K562 (cell line): ENCODE measurements around the gene DUOXA2. TPM values are rescaled to one million over a fixed set of nuclear protein-coding genes. Genes with fewer than 3 reads are reported as not detected.

Source experiments
- ATAC-seq: fragments of 200-7000 bp; cut with Tn5 transposase; 3 replicates; pipeline ENCODE4 v1.9.1; 2020; ENCODE audit warnings: moderate library complexity
- BruUV-seq: library from RNA; stranded (reverse); fragments of 400-500 nt; replicated peaks from 2 replicates; lab custom pipeline; 2021; lab: Mats Ljungman, UMichigan
- CTCF ChIA-PET: fragments of 300-600 bp; formaldehyde crosslinking; extraction: SDS; loops from one replicate; lab custom pipeline; 2021; ENCODE audit warnings: low intra/inter-chr PET ratio; lab: Yijun Ruan, JAX
- POLR2A ChIA-PET: fragments of 300-600, 350-650 bp; sonication (Branson Sonifier 250); formaldehyde crosslinking; extraction: SDS; loops from one replicate; lab custom pipeline; 2021; ENCODE audit warnings: antibody characterized with exemption, inconsistent platforms; lab: Yijun Ruan, JAX
- DNase-seq, 4 experiments: peaks; one replicate each; pipeline versions ENCODE4 v3.0.0 to v3.0.0-alpha.2; 2011 to 2018; ENCODE audit warnings: low spot score in 3 of 4, mixed read lengths in 3 of 4; ENCODE audit errors: extremely low read depth in 1 of 4
- FAIRE-seq: peaks from 2 replicates; lab custom pipeline; 2011; peaks lifted over from hg19 to GRCh38; lab: Jason Lieb, UNC
- H2AFZ ChIP-seq: 2 replicates; pipeline ENCODE4 v1.6.0; 2011; ENCODE audit warnings: low read depth, low read length, control low read depth, inconsistent platforms
- H3K27ac ChIP-seq: fragments of 200-600 bp; 3 replicates; pipeline ENCODE4 v1.8.0; 2011; ENCODE audit warnings: low read depth, mild to moderate bottlenecking, control low read depth, inconsistent platforms, low read length, moderate library complexity, mixed read lengths; ENCODE audit errors: extremely low read depth
- H3K27me3 ChIP-seq, 2 experiments: fragments of 300-600 bp in 1 of 2; 2 replicates in 1 of 2; 3 replicates in 1 of 2; pipeline versions ENCODE4 v1.6.0 to v1.8.0; 2011; ENCODE audit warnings: inconsistent platforms in 2 of 2, low read length in 2 of 2, mild to moderate bottlenecking in 1 of 2, mixed read lengths in 1 of 2, moderate library complexity in 1 of 2; ENCODE audit not compliant: control insufficient read depth in 2 of 2, insufficient read depth in 2 of 2
- H3K36me3 ChIP-seq: fragments of 300-600 bp; 3 replicates; pipeline ENCODE4 v1.8.0; 2011; ENCODE audit warnings: mild to moderate bottlenecking, low read length, inconsistent platforms; ENCODE audit not compliant: control insufficient read depth, insufficient read depth
- H3K4me1 ChIP-seq, 2 experiments: fragments of 200-600 bp in 1 of 2; replicated peaks in 1 of 2; 2 replicates in 1 of 2; 3 replicates in 1 of 2; pipeline versions ENCODE4 v1.5.1 to v1.8.0; 2011; ENCODE audit warnings: inconsistent platforms in 2 of 2, low read length in 2 of 2, mild to moderate bottlenecking in 1 of 2, mixed read lengths in 1 of 2, moderate library complexity in 1 of 2; ENCODE audit not compliant: control insufficient read depth in 2 of 2, insufficient read depth in 2 of 2
- H3K4me2 ChIP-seq: 2 replicates; pipeline ENCODE4 v1.6.1; 2011; ENCODE audit warnings: low read length, control low read depth, inconsistent platforms, mixed read lengths; ENCODE audit not compliant: insufficient read depth
- H3K4me3 ChIP-seq: fragments of 200-600 bp; sonication (generic), shearing (Covaris generic); 2 replicates; pipeline ENCODE4 v1.5.1; 2016; ENCODE audit warnings: control low read depth, inconsistent platforms
- H3K79me2 ChIP-seq: fragments of 200-600 bp; 3 replicates; pipeline ENCODE4 v1.8.0; 2011; ENCODE audit warnings: low read length, inconsistent platforms; ENCODE audit not compliant: control insufficient read depth, insufficient read depth
- H3K9ac ChIP-seq, 2 experiments: 2 replicates each; pipeline versions ENCODE4 v1.6.0 to v1.6.1; 2011; ENCODE audit warnings: low read depth in 2 of 2, low read length in 2 of 2, control low read depth in 1 of 2, inconsistent platforms in 1 of 2, mild to moderate bottlenecking in 1 of 2, mixed read lengths in 1 of 2; ENCODE audit not compliant: insufficient read depth in 1 of 2
- H3K9me1 ChIP-seq: one replicate; pipeline ENCODE4 v1.6.0; 2011; ENCODE audit warnings: inconsistent platforms, mild to moderate bottlenecking, low read length, moderate library complexity; ENCODE audit not compliant: control insufficient read depth, insufficient read depth
- H3K9me3 ChIP-seq: replicated peaks from 2 replicates; pipeline ENCODE4 v1.5.1; 2011; ENCODE audit warnings: low read depth, low read length, inconsistent platforms; ENCODE audit not compliant: control insufficient read depth, insufficient read depth
- H4K20me1 ChIP-seq: replicated peaks from 2 replicates; pipeline ENCODE4 v1.6.1; 2011; ENCODE audit warnings: low read length, inconsistent platforms, mixed read lengths; ENCODE audit not compliant: control insufficient read depth, insufficient read depth
- CTCFL ChIP-seq: IDR thresholded peaks from 2 replicates; pipeline ENCODE4 v1.6.1; 2011; ENCODE audit warnings: borderline replicate concordance, low read depth, mild to moderate bottlenecking, moderate library complexity, low read length; ENCODE audit not compliant: insufficient read depth, poor library complexity, severe bottlenecking
- ETS1 ChIP-seq: conservative IDR thresholded peaks from 2 replicates; pipeline ENCODE4 v1.6.1; 2011; ENCODE audit warnings: low read depth, mild to moderate bottlenecking, low read length; ENCODE audit not compliant: control insufficient read depth
- ETV6 ChIP-seq, 3 experiments: fragments of 150-350 bp in 1 of 3; sonication (generic) in 1 of 3; formaldehyde crosslinking in 1 of 3; IDR thresholded peaks; 2 replicates each; pipeline versions ENCODE4 v1.6.1 to v1.8.0; 2014 to 2022; ENCODE audit warnings: borderline replicate concordance in 2 of 3, low read depth in 2 of 3, antibody characterized with exemption in 1 of 3, low read length in 1 of 3, mild to moderate bottlenecking in 1 of 3, missing genetic modification reagents in 1 of 3
- MAZ ChIP-seq, 2 experiments: fragments of 450-650 bp in 1 of 2; sonication (generic) in 1 of 2; formaldehyde crosslinking; IDR thresholded peaks in 1 of 2; conservative IDR thresholded peaks in 1 of 2; 2 replicates each; pipeline versions ENCODE4 v1.4.0 to v1.5.0; 2020; ENCODE audit warnings: mild to moderate bottlenecking in 1 of 2, missing genetic modification reagents in 1 of 2
- NFRKB ChIP-seq: fragments of 450-650 bp; IDR thresholded peaks from 2 replicates; pipeline ENCODE4 v1.6.1; 2016; ENCODE audit warnings: low read depth
- RAD21 ChIP-seq, 2 experiments: fragments of 250-450 bp in 1 of 2; fragments of 450-650 bp in 1 of 2; sonication (Bioruptor Pico) in 1 of 2; formaldehyde crosslinking in 1 of 2; IDR thresholded peaks in 1 of 2; conservative IDR thresholded peaks in 1 of 2; 2 replicates each; pipeline versions ENCODE4 v1.4.0 to v1.8.0; 2020 to 2022; ENCODE audit warnings: mild to moderate bottlenecking in 2 of 2, moderate library complexity in 1 of 2
- ZKSCAN3 ChIP-seq: fragments of 250-450 bp; sonication (Bioruptor Pico); IDR thresholded peaks from 2 replicates; pipeline ENCODE4 v1.4.0; 2020
- ZNF23 ChIP-seq: fragments of 250-450 bp; sonication (Bioruptor Pico); IDR thresholded peaks from 2 replicates; pipeline ENCODE4 v1.4.0; 2020; ENCODE audit warnings: mild to moderate bottlenecking
- WGBS: fragments of 100-300 bp; shearing (Covaris generic); methylation state at CpG from one replicate; pipeline ENCODE4 v1.1.6; 2016; ENCODE audit warnings: low coverage, mixed read lengths; ENCODE audit not compliant: insufficient coverage; ENCODE audit errors: missing lambda C conversion rate; 5-methylcytosine and 5-hydroxymethylcytosine counted together
- in situ Hi-C: fragments of 300-500 bp; cut with MboI; formaldehyde crosslinking; loops from 4 replicates; pipeline ENCODE4 v1.15.0; 2018; ENCODE audit warnings: inconsistent platforms, mixed read lengths
- intact Hi-C: fragments of 100-400 bp; cut with micrococcal nuclease; formaldehyde crosslinking; loops from 2 replicates; pipeline ENCODE4 v1.14.2; 2022
- polyA plus RNA-seq, 8 experiments: library from polyadenylated mRNA; depleted of rRNA in 4 of 8; stranded (reverse) in 5 of 8; unstranded in 3 of 8; fragments of >200 nt; fragmentation: Nextera tagmentation in 2 of 8; fragmentation: Illumina TruSeq in 1 of 8; extraction: Ambion mirVana in 2 of 8; extraction: Trizol in 1 of 8; gene quantifications; 2 replicates each; pipeline versions ENCODE4 v1.2.1 to v1.2.3, GENCODE V29; 2011 to 2014; ENCODE audit warnings: inconsistent platforms in 1 of 8, missing spikeins in 1 of 8
- total RNA-seq, 7 experiments: library from RNA; depleted of rRNA in 6 of 7; stranded (reverse); fragments of >200 nt in 6 of 7; fragmentation: Illumina TruSeq in 2 of 7; extraction: Trizol in 2 of 7; gene quantifications; 2 replicates each; pipeline versions ENCODE4 v1.2.1 to v1.2.3, GENCODE V29; 2011 to 2021; ENCODE audit warnings: low replicate concordance in 1 of 7
- TF ChIP-seq, protein P1 (sequence below), 3 experiments: IDR thresholded peaks in 2 of 3; conservative IDR thresholded peaks in 1 of 3; 2 replicates each; pipeline ENCODE4 v1.5.1; 2011 to 2012; ENCODE audit warnings: low read length in 3 of 3, mild to moderate bottlenecking in 3 of 3, control low read depth in 2 of 3, improper control_type of control experiment in 1 of 3, inconsistent platforms in 1 of 3, low read depth in 1 of 3, mixed read lengths in 1 of 3, moderate library complexity in 1 of 3; ENCODE audit not compliant: insufficient read depth in 2 of 3

The DUOXA2 gene
- total and polyA plus RNA-seq, 9 of the 15 experiments (the other 6 are each of a cell fraction or from before 2014, with no cell fraction given): not detected

DNA sequence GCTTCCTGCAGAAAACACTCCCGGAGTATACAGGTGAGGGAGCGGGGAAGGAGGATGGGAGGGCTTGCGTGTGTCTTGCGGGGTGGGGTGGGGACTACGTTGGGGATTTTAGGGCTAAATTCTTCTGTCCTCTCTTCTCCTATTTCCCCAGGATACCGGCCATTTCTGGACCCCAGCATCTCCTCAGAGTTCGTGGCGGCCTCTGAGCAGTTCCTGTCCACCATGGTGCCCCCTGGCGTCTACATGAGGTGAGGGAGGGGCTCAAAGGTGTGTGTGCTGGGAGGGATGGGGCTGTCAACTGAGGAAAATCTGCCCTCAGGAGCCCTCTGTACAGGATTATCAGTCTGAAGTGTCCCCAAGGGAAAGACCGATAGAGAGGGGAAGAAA, 22.2 kb downstream of the DUOXA2 start:
- Histone ChIP-seq H3K9ac (no peak overlapping the region), H2AFZ (no peak overlapping the region), H3K27me3 (peaks cover 12 to 21% of the 10 kb centered on the region in 2 experiments; a peak in 3 of 5 replicates), H3K9me1 (no peaks in the 10 kb centered on the region), H3K4me1 (peaks cover 0 to 5% of the 10 kb centered on the region in 2 experiments; a peak in 2 of 5 replicates), H4K20me1 (no peaks in the 10 kb centered on the region), H3K9me3 (no peaks in the 10 kb centered on the region), H3K27ac (no peak overlapping the region), H3K79me2 (no peaks in the 10 kb centered on the region), H3K36me3 (no peaks in the 10 kb centered on the region), H3K4me3 (no peak overlapping the region), H3K4me2 (no peak overlapping the region)
- intact Hi-C loops: no loop called here
- FAIRE-seq (no peak), ATAC-seq (peak; percentile 70), DNase-seq (peak; percentile 40 to 50 (median 44))
- ChIA-PET CTCF (no interaction called here), POLR2A (no interaction called here)
- BruUV-seq: no TSS peak
- TF ChIP-seq MAZ (CRISPR knock-in tag; conservative IDR thresholded peaks at IDR 0.05 in 1 of 2, IDR thresholded peaks at IDR 0.05 in 1 of 2) (peak in 1 of 2 experiments; percentile 53; a peak in 2 of 4 replicates), ZKSCAN3 (CRISPR knock-in tag) (no peak), RAD21 (CRISPR knock-in tag; conservative IDR thresholded peaks at IDR 0.05 in 1 of 2, IDR thresholded peaks at IDR 0.05 in 1 of 2) (peak in 1 of 2 experiments; percentile 25; a peak in 2 of 4 replicates), CTCFL (peak; percentile 35), ZNF23 (CRISPR knock-in tag) (no peak), ETV6 (IDR thresholded peaks at IDR 0.05; ENCODE audit: borderline replicate concordance in 1 of 2, low read depth in 2 of 2, low read length in 1 of 2) (no peak), ETV6 (CRISPR knock-in tag; IDR thresholded peaks at IDR 0.05; ENCODE audit: borderline replicate concordance) (no peak), ETS1 (no peak), NFRKB (no peak)
- TF ChIP-seq, protein P1, sequence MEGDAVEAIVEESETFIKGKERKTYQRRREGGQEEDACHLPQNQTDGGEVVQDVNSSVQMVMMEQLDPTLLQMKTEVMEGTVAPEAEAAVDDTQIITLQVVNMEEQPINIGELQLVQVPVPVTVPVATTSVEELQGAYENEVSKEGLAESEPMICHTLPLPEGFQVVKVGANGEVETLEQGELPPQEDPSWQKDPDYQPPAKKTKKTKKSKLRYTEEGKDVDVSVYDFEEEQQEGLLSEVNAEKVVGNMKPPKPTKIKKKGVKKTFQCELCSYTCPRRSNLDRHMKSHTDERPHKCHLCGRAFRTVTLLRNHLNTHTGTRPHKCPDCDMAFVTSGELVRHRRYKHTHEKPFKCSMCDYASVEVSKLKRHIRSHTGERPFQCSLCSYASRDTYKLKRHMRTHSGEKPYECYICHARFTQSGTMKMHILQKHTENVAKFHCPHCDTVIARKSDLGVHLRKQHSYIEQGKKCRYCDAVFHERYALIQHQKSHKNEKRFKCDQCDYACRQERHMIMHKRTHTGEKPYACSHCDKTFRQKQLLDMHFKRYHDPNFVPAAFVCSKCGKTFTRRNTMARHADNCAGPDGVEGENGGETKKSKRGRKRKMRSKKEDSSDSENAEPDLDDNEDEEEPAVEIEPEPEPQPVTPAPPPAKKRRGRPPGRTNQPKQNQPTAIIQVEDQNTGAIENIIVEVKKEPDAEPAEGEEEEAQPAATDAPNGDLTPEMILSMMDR (IDR thresholded peaks at IDR 0.05 in 2 of 3, conservative IDR thresholded peaks at IDR 0.05 in 1 of 3; ENCODE audit: insufficient read depth in 2 of 3, low read depth in 1 of 3, low read length in 3 of 3): peak; percentile 25 to 55 (median 35); a peak in 4 of 6 replicates
- WGBS: 5% methylated on average over 3 of the region's 10 CpGs
- in situ Hi-C loops: no loop called here
